ENCODE data around the gene NMNAT2. TPM values are rescaled to one million over a fixed set of nuclear protein-coding genes. Genes with fewer than 3 reads are reported as not detected.

NMNAT2 gene
- total and polyA plus RNA-seq, 7 donors, result 0.04 to 0.61 (median 0.38) TPM

DNA sequence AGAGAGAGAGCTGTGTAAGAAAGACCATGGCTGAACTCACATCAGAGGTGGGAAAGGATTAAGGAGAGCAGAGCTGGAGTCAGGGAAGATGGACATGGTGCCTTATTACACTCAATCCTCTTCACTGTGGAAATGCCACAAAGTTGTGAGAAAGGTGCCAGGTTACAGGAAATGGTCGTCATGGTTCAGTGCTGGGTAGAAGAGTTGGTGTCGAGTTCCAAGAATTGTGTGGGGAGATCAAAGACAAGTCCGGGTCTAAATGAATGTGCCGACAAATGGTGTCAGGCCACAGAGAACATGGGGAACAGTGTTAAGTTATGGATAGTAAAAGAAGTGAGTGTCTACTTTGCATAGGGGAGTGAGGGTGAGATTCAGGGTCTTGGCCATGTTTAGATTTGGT is 191.2 kb downstream of the NMNAT2 start:
- intact Hi-C loops (cut with DNase I), result no loop called here
- no peaks in the 10 kb centered on the region for H3K9me3 ChIP-seq
- no peaks in the 10 kb centered on the region for H3K4me1 ChIP-seq
- H3K36me3 ChIP-seq (ENCODE audit: insufficient read depth in 1 of 2, low read depth in 1 of 2), result no peaks in the 10 kb centered on the region
- WGBS, 3 donors, result 62 to 75% (median 65%) methylated on average over 4 of the region's 4 CpGs
- H3K27me3 ChIP-seq (ENCODE audit: insufficient read depth in 3 of 3, low read length in 2 of 3), result no peaks in the 10 kb centered on the region
- DNase-seq, result no peak
- TF ChIP-seq, protein P1, sequence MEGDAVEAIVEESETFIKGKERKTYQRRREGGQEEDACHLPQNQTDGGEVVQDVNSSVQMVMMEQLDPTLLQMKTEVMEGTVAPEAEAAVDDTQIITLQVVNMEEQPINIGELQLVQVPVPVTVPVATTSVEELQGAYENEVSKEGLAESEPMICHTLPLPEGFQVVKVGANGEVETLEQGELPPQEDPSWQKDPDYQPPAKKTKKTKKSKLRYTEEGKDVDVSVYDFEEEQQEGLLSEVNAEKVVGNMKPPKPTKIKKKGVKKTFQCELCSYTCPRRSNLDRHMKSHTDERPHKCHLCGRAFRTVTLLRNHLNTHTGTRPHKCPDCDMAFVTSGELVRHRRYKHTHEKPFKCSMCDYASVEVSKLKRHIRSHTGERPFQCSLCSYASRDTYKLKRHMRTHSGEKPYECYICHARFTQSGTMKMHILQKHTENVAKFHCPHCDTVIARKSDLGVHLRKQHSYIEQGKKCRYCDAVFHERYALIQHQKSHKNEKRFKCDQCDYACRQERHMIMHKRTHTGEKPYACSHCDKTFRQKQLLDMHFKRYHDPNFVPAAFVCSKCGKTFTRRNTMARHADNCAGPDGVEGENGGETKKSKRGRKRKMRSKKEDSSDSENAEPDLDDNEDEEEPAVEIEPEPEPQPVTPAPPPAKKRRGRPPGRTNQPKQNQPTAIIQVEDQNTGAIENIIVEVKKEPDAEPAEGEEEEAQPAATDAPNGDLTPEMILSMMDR (IDR thresholded peaks at IDR 0.05), result no peak
- no peak for ATAC-seq
- no peak overlapping the region for H3K27ac ChIP-seq
- no peak overlapping the region for H3K4me3 ChIP-seq

DNA sequence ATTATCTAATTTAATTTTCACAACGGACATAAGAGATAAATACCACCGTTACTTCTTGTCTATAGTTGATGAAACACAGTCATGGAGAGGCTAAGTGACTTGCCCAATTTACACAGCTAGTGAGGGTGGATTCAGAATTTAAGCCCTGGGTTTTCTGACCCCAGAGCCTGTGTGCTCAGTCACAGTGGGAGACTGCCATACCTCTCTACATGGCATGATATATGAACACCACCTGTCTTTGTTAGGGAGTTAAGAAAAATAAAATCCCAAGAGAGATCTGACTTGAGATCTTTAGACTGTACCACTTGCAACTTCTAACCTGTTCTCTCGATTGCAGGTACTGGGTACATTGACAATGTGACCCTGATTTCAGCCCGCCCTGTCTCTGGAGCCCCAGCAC is 191.8 kb downstream of the NMNAT2 start:
- intact Hi-C loops (cut with DNase I), result no loop called here
- Histone ChIP-seq H3K27me3 (ENCODE audit: insufficient read depth in 3 of 3, low read length in 2 of 3) (no peaks in the 10 kb centered on the region), H3K9me3 (no peaks in the 10 kb centered on the region), H3K4me1 (no peaks in the 10 kb centered on the region), H3K36me3 (ENCODE audit: insufficient read depth in 1 of 2, low read depth in 1 of 2) (no peaks in the 10 kb centered on the region), H3K4me3 (no peak overlapping the region), H3K27ac (no peak overlapping the region)
- TF ChIP-seq, protein P1 (IDR thresholded peaks at IDR 0.05), result no peak
- DNase-seq (no peak), ATAC-seq (no peak)
- WGBS, 3 donors, result 87 to 90% (median 88%) methylated on average over 4 of the region's 4 CpGs

DNA sequence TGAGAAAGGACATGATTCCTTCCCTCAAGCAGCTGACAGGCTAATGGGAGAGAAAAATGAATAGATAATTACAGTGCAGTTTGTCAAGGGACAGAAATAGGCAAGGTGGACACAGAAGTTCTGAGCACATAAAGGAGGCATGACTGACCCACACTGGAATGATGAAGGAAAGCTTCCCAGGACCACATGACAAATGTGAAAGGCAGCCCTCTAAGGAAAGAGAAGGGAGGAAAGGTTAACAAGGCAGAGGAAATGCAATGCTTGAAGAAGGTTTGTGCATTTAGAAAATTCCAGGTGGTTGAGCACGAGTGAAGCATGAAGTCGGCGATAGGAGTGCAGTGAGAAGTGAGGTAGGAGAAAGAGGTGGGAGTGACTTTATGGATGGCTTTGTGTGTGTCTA is 194.7 kb downstream of the NMNAT2 start:
- intact Hi-C loops (cut with DNase I), result no loop called here

DNA sequence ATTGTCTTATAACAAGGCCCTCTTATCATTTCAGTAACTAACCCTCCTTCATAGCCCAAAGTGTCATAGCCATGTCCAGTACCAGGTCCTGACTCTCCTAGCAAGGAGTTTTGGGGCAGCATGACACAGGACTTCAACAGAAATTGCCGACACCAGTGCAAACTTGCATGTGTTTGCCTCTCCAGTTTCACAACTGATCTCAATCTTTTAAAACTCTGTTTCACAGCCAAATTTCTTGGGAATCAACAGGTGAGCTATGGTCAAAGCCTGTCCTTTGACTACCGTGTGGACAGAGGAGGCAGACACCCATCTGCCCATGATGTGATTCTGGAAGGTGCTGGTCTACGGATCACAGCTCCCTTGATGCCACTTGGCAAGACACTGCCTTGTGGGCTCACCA is 195.3 kb downstream of the NMNAT2 start:
- no peak for DNase-seq
- TF ChIP-seq, protein P1 (IDR thresholded peaks at IDR 0.05), result no peak
- H3K4me3 ChIP-seq, result no peak overlapping the region
- no peak overlapping the region for H3K27ac ChIP-seq
- H3K36me3 ChIP-seq (ENCODE audit: insufficient read depth in 1 of 2, low read depth in 1 of 2), result no peaks in the 10 kb centered on the region
- no peak for ATAC-seq
- H3K4me1 ChIP-seq, result peaks cover 12% of the 10 kb centered on the region
- H3K9me3 ChIP-seq, result no peaks in the 10 kb centered on the region
- H3K27me3 ChIP-seq (ENCODE audit: insufficient read depth in 3 of 3, low read length in 2 of 3), result no peaks in the 10 kb centered on the region
- 87 to 97% (median 96%) methylated on average over 3 of the region's 3 CpGs for WGBS, 3 donors
- intact Hi-C loops (cut with DNase I), result no loop called here

More for the DNA sequence above, 194.7 kb downstream of the NMNAT2 start:
- WGBS, 3 donors, result 57 to 89% (median 70%) methylated on average over 3 of the region's 3 CpGs
- H3K9me3 ChIP-seq, result no peaks in the 10 kb centered on the region
- H3K4me3 ChIP-seq, result no peak overlapping the region
- no peaks in the 10 kb centered on the region for H3K36me3 ChIP-seq (ENCODE audit: insufficient read depth in 1 of 2, low read depth in 1 of 2)
- DNase-seq (no peak), ATAC-seq (peak; percentile 36 to 67 (median 54))
- H3K27ac ChIP-seq, result no peak overlapping the region
- H3K4me1 ChIP-seq, result peaks cover 8% of the 10 kb centered on the region
- TF ChIP-seq, protein P1 (IDR thresholded peaks at IDR 0.05), result no peak
- H3K27me3 ChIP-seq (ENCODE audit: insufficient read depth in 3 of 3, low read length in 2 of 3), result no peaks in the 10 kb centered on the region

DNA sequence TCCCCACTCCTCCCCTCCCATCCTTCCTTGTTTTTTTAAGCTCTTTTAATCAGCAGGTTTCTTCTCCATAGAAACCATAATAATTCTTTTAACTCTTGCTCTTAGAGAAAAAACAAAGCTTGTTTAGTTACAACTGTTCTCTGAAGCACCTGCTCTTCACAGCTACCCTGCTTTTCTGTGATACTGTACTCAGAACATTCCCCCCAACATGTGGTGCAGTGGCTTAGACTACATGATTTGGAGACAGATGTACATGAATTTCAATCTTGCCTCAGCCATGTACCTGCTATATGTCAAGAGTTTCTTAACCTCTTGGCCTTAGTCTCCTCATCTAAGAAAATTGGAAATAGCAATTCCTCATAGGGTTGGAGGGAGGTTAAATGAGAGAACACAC is 198.6 kb downstream of the NMNAT2 start:
- intact Hi-C loops (cut with DNase I), result no loop called here
- no peak overlapping the region for H3K4me3 ChIP-seq
- H3K36me3 ChIP-seq (ENCODE audit: insufficient read depth in 1 of 2, low read depth in 1 of 2), result no peaks in the 10 kb centered on the region
- DNase-seq, result no peak
- no peaks in the 10 kb centered on the region for H3K27me3 ChIP-seq (ENCODE audit: insufficient read depth in 3 of 3, low read length in 2 of 3)
- TF ChIP-seq, protein P1 (IDR thresholded peaks at IDR 0.05), result no peak
- no peak for ATAC-seq
- no peaks in the 10 kb centered on the region for H3K9me3 ChIP-seq
- peak overlapping the region; percentile 2 for H3K27ac ChIP-seq
- H3K4me1 ChIP-seq, result peaks cover 15% of the 10 kb centered on the region
